K562 (cell line): ENCODE data around the gene IFIT2.

Experiments
- ZNF586 ChIP-seq: fragments of 450-650 bp; formaldehyde crosslinking; conservative IDR thresholded peaks from 2 replicates; pipeline ENCODE4 v1.4.0; 2020; ENCODE audit warnings: mild to moderate bottlenecking, moderate library complexity
- ZNF75A ChIP-seq: fragments of 450-650 bp; formaldehyde crosslinking; IDR thresholded peaks from 2 replicates; pipeline ENCODE4 v1.4.0; 2020; ENCODE audit warnings: mild to moderate bottlenecking
- TF ChIP-seq, protein P1 (sequence below): sonication (generic); formaldehyde crosslinking; IDR thresholded peaks from 2 replicates; pipeline ENCODE4 v1.8.0; 2022; ENCODE audit warnings: mild to moderate bottlenecking, missing genetic modification reagents
- TF ChIP-seq, protein P2 (sequence below): fragments of 450-650 bp; formaldehyde crosslinking; IDR thresholded peaks from 2 replicates; pipeline ENCODE4 v1.4.0; 2020; ENCODE audit warnings: mild to moderate bottlenecking, moderate library complexity

DNA sequence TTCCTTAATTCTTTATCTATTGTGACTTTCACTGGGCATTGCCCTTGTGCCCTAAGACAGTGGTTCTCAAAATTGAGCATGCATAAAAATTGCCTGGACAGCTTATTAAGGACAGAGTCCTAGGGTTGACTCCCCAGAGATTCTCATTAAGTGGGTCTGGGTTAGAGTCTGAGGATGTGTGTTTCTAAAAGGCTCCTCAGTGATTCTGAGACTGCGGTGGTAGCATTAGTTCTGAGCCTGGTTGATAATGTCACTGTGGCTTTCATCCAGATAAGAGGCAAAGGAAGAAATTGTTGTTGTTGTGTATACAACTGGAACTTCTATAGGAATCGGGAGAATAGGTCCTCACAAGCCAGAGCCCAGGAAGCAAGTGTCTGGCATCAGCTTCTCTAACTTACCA, 1.3 kb downstream of the IFIT2 start:
- no peak for TF ChIP-seq ZNF75A (CRISPR knock-in tag)
- TF ChIP-seq, protein P1, sequence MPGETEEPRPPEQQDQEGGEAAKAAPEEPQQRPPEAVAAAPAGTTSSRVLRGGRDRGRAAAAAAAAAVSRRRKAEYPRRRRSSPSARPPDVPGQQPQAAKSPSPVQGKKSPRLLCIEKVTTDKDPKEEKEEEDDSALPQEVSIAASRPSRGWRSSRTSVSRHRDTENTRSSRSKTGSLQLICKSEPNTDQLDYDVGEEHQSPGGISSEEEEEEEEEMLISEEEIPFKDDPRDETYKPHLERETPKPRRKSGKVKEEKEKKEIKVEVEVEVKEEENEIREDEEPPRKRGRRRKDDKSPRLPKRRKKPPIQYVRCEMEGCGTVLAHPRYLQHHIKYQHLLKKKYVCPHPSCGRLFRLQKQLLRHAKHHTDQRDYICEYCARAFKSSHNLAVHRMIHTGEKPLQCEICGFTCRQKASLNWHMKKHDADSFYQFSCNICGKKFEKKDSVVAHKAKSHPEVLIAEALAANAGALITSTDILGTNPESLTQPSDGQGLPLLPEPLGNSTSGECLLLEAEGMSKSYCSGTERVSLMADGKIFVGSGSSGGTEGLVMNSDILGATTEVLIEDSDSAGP (CRISPR knock-in tag) = no peak
- TF ChIP-seq, protein P2, sequence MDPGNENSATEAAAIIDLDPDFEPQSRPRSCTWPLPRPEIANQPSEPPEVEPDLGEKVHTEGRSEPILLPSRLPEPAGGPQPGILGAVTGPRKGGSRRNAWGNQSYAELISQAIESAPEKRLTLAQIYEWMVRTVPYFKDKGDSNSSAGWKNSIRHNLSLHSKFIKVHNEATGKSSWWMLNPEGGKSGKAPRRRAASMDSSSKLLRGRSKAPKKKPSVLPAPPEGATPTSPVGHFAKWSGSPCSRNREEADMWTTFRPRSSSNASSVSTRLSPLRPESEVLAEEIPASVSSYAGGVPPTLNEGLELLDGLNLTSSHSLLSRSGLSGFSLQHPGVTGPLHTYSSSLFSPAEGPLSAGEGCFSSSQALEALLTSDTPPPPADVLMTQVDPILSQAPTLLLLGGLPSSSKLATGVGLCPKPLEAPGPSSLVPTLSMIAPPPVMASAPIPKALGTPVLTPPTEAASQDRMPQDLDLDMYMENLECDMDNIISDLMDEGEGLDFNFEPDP (CRISPR knock-in tag) = no peak
- TF ChIP-seq ZNF586 (CRISPR knock-in tag) = no peak
